DMS79 (cell line): ENCODE data around the gene LYST.
"Not testable (repeated sequence)": the region's sequence is repeated elsewhere in the genome, so short reads cannot be mapped to it uniquely, and the experiment has no call there.

ENCODE experiments used
- DNase-seq: peaks from one replicate; lab custom pipeline; 2025; lab: John Stamatoyannopoulos, UW

The LYST gene

GRCh38 chr1:235866205-235866912 is at the start of gene LYST:
Gene LYST, minus strand, starts transcription at chr1:235866906. Its CDS starts 36,489 bp downstream, at chr1:235830417.
- peak; percentile 42 for DNase-seq

GRCh38 chr1:235915489-235915888 is 48.8 kb upstream of the LYST start:
- DNase-seq: not testable (repeated sequence)

- DNase-seq: no peak
These were observed 46.6 kb upstream of the LYST start for GRCh38 chr1:235913311-235913710.

GRCh38 chr1:235911876-235912275 is 45.2 kb upstream of the LYST start:
- DNase-seq: no peak

- no peak for DNase-seq
These were observed 44.6 kb upstream of the LYST start for GRCh38 chr1:235911300-235911662.

GRCh38 chr1:235910357-235911299 is 43.9 kb upstream of the LYST start:
- DNase-seq: no peak

- DNase-seq: no peak
These were observed 42.2 kb upstream of the LYST start for GRCh38 chr1:235908742-235909520.

GRCh38 chr1:235907897-235908240 is 41.2 kb upstream of the LYST start:
- DNase-seq: no peak

GRCh38 chr1:235907187-235907896 is 40.6 kb upstream of the LYST start:
- DNase-seq: no peak

GRCh38 chr1:235906436-235906835 is 39.7 kb upstream of the LYST start:
- peak; percentile 12 for DNase-seq

GRCh38 chr1:235903809-235904208 is 37.1 kb upstream of the LYST start:
- DNase-seq: not testable (repeated sequence)

GRCh38 chr1:235902677-235903542 is 36.2 kb upstream of the LYST start:
- peak; percentile 82 for DNase-seq

GRCh38 chr1:235901461-235901860 is 34.8 kb upstream of the LYST start:
- DNase-seq: no peak

GRCh38 chr1:235898126-235898525 is 31.4 kb upstream of the LYST start:
- DNase-seq: no peak

- DNase-seq: no peak
These were observed 27.1 kb upstream of the LYST start for GRCh38 chr1:235893840-235894239.

GRCh38 chr1:235892734-235893413 is 26.2 kb upstream of the LYST start:
- no peak for DNase-seq

GRCh38 chr1:235892202-235892601 is 25.5 kb upstream of the LYST start:
- no peak for DNase-seq

- no peak for DNase-seq
These were observed 21.5 kb upstream of the LYST start for GRCh38 chr1:235888119-235888643.

GRCh38 chr1:235887676-235888075 is 21.0 kb upstream of the LYST start:
- DNase-seq: no peak

GRCh38 chr1:235885655-235886262 is 19.1 kb upstream of the LYST start:
- DNase-seq: no peak
